H9 (cell line): ENCODE results near the gene ABHD4. TPM values are rescaled to one million over a fixed set of nuclear protein-coding genes. Genes with fewer than 3 reads are reported as not detected.

Experiments
- DNase-seq: peaks from one replicate; pipeline ENCODE4 v3.0.0-alpha.2; 2017
- H2AFZ ChIP-seq: one replicate; pipeline ENCODE4 v1.6.1; 2013; ENCODE audit warnings: mild to moderate bottlenecking, low read length, control low read depth, moderate library complexity
- H2AK5ac ChIP-seq: 2 replicates; pipeline ENCODE4 v1.6.1; 2013; ENCODE audit warnings: low read length, control low read depth, mixed read lengths; ENCODE audit not compliant: insufficient read length
- H2BK120ac ChIP-seq: one replicate; pipeline ENCODE4 v1.6.1; 2013; ENCODE audit warnings: low read depth, mild to moderate bottlenecking, low read length, control low read depth, inconsistent platforms; ENCODE audit not compliant: poor library complexity, severe bottlenecking
- H2BK12ac ChIP-seq: 2 replicates; pipeline ENCODE4 v1.6.1; 2013; ENCODE audit warnings: low read length, control low read depth, mixed read lengths, low read depth; ENCODE audit not compliant: insufficient read length
- H2BK15ac ChIP-seq: 2 replicates; pipeline ENCODE4 v1.6.1; 2013; ENCODE audit warnings: low read depth, low read length, control low read depth
- H2BK20ac ChIP-seq: one replicate; pipeline ENCODE4 v1.6.1; 2013; ENCODE audit warnings: low read depth, mild to moderate bottlenecking, low read length, control low read depth, inconsistent platforms; ENCODE audit not compliant: poor library complexity, severe bottlenecking
- H2BK5ac ChIP-seq: 2 replicates; pipeline ENCODE4 v1.6.1; 2013; ENCODE audit warnings: low read length, control low read depth, mixed read lengths; ENCODE audit not compliant: insufficient read length
- H3K14ac ChIP-seq: 2 replicates; pipeline ENCODE4 v1.6.1; 2013; ENCODE audit warnings: low read length, control low read depth; ENCODE audit not compliant: insufficient read depth
- H3K18ac ChIP-seq: 2 replicates; pipeline ENCODE4 v1.6.1; 2013; ENCODE audit warnings: low read depth, mild to moderate bottlenecking, mixed read lengths, low read length, control low read depth; ENCODE audit not compliant: insufficient read length
- H3K23ac ChIP-seq: 2 replicates; pipeline ENCODE4 v1.6.1; 2013; ENCODE audit warnings: low read length, control low read depth, mixed read lengths, low read depth; ENCODE audit not compliant: insufficient read length
- H3K23me2 ChIP-seq: 2 replicates; pipeline ENCODE4 v1.6.1; 2013; ENCODE audit warnings: low read depth, mild to moderate bottlenecking, mixed read lengths, low read length, control low read depth; ENCODE audit not compliant: insufficient read length, poor library complexity, severe bottlenecking
- H3K27ac ChIP-seq: 2 replicates; pipeline ENCODE4 v1.5.1; 2013; ENCODE audit warnings: low read length, control low read depth, mixed read lengths, low read depth; ENCODE audit not compliant: insufficient read length
- H3K27me3 ChIP-seq: 2 replicates; pipeline ENCODE4 v1.6.1; 2013; ENCODE audit warnings: low read length, control low read depth, inconsistent platforms; ENCODE audit not compliant: insufficient read depth
- H3K4ac ChIP-seq: 2 replicates; pipeline ENCODE4 v1.6.1; 2013; ENCODE audit warnings: low read depth, mild to moderate bottlenecking, control low read depth, inconsistent platforms, low read length, moderate library complexity
- H3K4me1 ChIP-seq: 2 replicates; pipeline ENCODE4 v1.6.1; 2013; ENCODE audit warnings: low read length, control low read depth, inconsistent platforms; ENCODE audit not compliant: insufficient read depth
- H3K4me2 ChIP-seq: 2 replicates; pipeline ENCODE4 v1.6.1; 2013; ENCODE audit warnings: low read length, control low read depth, mixed read lengths; ENCODE audit not compliant: insufficient read length, insufficient read depth
- H3K56ac ChIP-seq: 2 replicates; pipeline ENCODE4 v1.6.1; 2013; ENCODE audit warnings: low read depth, mild to moderate bottlenecking, mixed read lengths, low read length, control low read depth; ENCODE audit not compliant: insufficient read length
- H3K79me1 ChIP-seq: 2 replicates; pipeline ENCODE4 v1.6.1; 2013; ENCODE audit warnings: low read depth, mild to moderate bottlenecking, moderate library complexity, low read length, control low read depth, inconsistent platforms; ENCODE audit not compliant: insufficient read depth, poor library complexity, severe bottlenecking
- H3K79me2 ChIP-seq: 2 replicates; pipeline ENCODE4 v1.6.1; 2013; ENCODE audit warnings: low read length, control low read depth, inconsistent platforms; ENCODE audit not compliant: insufficient read depth
- H3K9ac ChIP-seq: 2 replicates; pipeline ENCODE4 v1.6.1; 2013; ENCODE audit warnings: low read length, control low read depth, mixed read lengths; ENCODE audit not compliant: insufficient read length; ENCODE audit errors: extremely low read depth
- H3K9me3 ChIP-seq: one replicate; pipeline ENCODE4 v1.6.1; 2013; ENCODE audit warnings: low read depth, low read length, inconsistent platforms; ENCODE audit not compliant: control insufficient read depth
- H3T11ph ChIP-seq: one replicate; pipeline ENCODE4 v1.6.1; 2013; ENCODE audit warnings: mild to moderate bottlenecking, low read length, control low read depth, inconsistent platforms
- H4K20me1 ChIP-seq: one replicate; pipeline ENCODE4 v1.6.1; 2013; ENCODE audit not compliant: control insufficient read depth, insufficient read length, insufficient read depth
- H4K5ac ChIP-seq: 2 replicates; pipeline ENCODE4 v1.6.1; 2013; ENCODE audit warnings: low read depth, mild to moderate bottlenecking, mixed read lengths, low read length, control low read depth; ENCODE audit not compliant: insufficient read length
- H4K8ac ChIP-seq: replicated peaks from 2 replicates; pipeline ENCODE4 v1.6.1; 2013; ENCODE audit warnings: low read length, control low read depth, mixed read lengths, low read depth; ENCODE audit not compliant: insufficient read length
- H4K91ac ChIP-seq: 2 replicates; pipeline ENCODE4 v1.6.1; 2013; ENCODE audit warnings: low read depth, mild to moderate bottlenecking, moderate library complexity, mixed read lengths, low read length, control low read depth; ENCODE audit not compliant: insufficient read length
- H3K27ac Mint-ChIP-seq, 3 experiments: 2 replicates in 2 of 3; 3 replicates in 1 of 3; pipeline ENCODE4 v1.8.0; 2020 to 2021; ENCODE audit warnings: mixed read lengths in 3 of 3, mild to moderate bottlenecking in 1 of 3, moderate library complexity in 1 of 3
- H3K27me3 Mint-ChIP-seq: 2 replicates; pipeline ENCODE4 v1.8.0; 2021; ENCODE audit warnings: low read depth, mild to moderate bottlenecking, moderate library complexity, mixed read lengths
- H3K36me3 Mint-ChIP-seq, 3 experiments: 2 replicates in 2 of 3; 3 replicates in 1 of 3; pipeline ENCODE4 v1.8.0; 2020 to 2021; ENCODE audit warnings: low read depth in 3 of 3, mixed read lengths in 3 of 3; ENCODE audit not compliant: insufficient read depth in 1 of 3
- H3K4me1 Mint-ChIP-seq, 2 experiments: 2 replicates each; pipeline ENCODE4 v1.8.0; 2020; ENCODE audit warnings: mixed read lengths in 2 of 2
- H3K4me3 Mint-ChIP-seq, 2 experiments: 2 replicates in 1 of 2; 3 replicates in 1 of 2; pipeline ENCODE4 v1.8.0; 2020 to 2021; ENCODE audit warnings: mild to moderate bottlenecking in 2 of 2, mixed read lengths in 2 of 2, moderate library complexity in 1 of 2
- H3K9me3 Mint-ChIP-seq, 2 experiments: 2 replicates in 1 of 2; 3 replicates in 1 of 2; pipeline ENCODE4 v1.8.0; 2020; ENCODE audit warnings: mild to moderate bottlenecking in 2 of 2, mixed read lengths in 2 of 2, moderate library complexity in 1 of 2
- CTCF ChIP-seq: fragments of 200-600 bp; sonication (generic); conservative IDR thresholded peaks from 3 replicates; pipeline ENCODE4 v1.8.0; 2021; ENCODE audit warnings: antibody characterized with exemption, mild to moderate bottlenecking
- WGBS: extraction: QIAGEN DNeasy Blood & Tissue Kit; methylation state at CpG from one replicate; pipeline ENCODE4 v1.1.7; 2013; ENCODE audit warnings: missing lambda C conversion rate, low lambda C conversion rate, mixed read lengths; ENCODE audit not compliant: insufficient read length; ENCODE audit errors: extremely low coverage; 5-methylcytosine and 5-hydroxymethylcytosine counted together
- total RNA-seq: library from RNA; stranded (reverse); gene quantifications from 2 replicates; pipeline ENCODE4 v1.2.1, GENCODE V29; 2021

The ABHD4 gene
- total RNA-seq, 1 experiment from 2014 or later, result 21.8 TPM

- Histone ChIP-seq H3K14ac (no peak overlapping the region), H4K5ac (no peak overlapping the region), H4K20me1 (no peaks in the 10 kb centered on the region), H2BK12ac (no peak overlapping the region), H3K79me1 (peaks cover 8% of the 10 kb centered on the region), H3K27ac (no peak overlapping the region), H3K4me1 (no peaks in the 10 kb centered on the region; the same call in 1 of the 2 replicates), H2BK20ac (no peak overlapping the region), H2AFZ (no peak overlapping the region), H3K27me3 (no peaks in the 10 kb centered on the region), H3K56ac (no peak overlapping the region), H3K9me3 (no peaks in the 10 kb centered on the region), H2BK15ac (no peak overlapping the region), H4K8ac (no peak overlapping the region), H3K23me2 (no peaks in the 10 kb centered on the region), H3K23ac (no peak overlapping the region), H3T11ph (no peak overlapping the region), H4K91ac (no peak overlapping the region), H2BK5ac (no peak overlapping the region), H3K18ac (no peak overlapping the region), H2BK120ac (no peak overlapping the region), H3K4me2 (no peak overlapping the region), H3K9ac (no peak overlapping the region), H2AK5ac (no peak overlapping the region), H3K4ac (no peak overlapping the region), H3K79me2 (peaks cover 3% of the 10 kb centered on the region; the same call in 1 of the 2 replicates)
- no peak overlapping the region for H3K4me3 Mint-ChIP-seq
- no peaks in the 10 kb centered on the region for H3K9me3 Mint-ChIP-seq
- no peaks in the 10 kb centered on the region for H3K27me3 Mint-ChIP-seq
- H3K4me1 Mint-ChIP-seq, result peaks cover 10% of the 10 kb centered on the region in 2 experiments
- no CpG with 5 or more reads among the region's 3 CpGs for WGBS
- H3K36me3 Mint-ChIP-seq, result peaks cover 28 to 48% (median 39%) of the 10 kb centered on the region in 3 experiments; a peak in 6 of 7 replicates
- no peak for TF ChIP-seq CTCF
- DNase-seq, result no peak
- no peak overlapping the region for H3K27ac Mint-ChIP-seq
Observed at GRCh38 chr14:22573804-22574203, 24.3 kb upstream of the ABHD4 start.
